SK-N-SH (cell line): ENCODE measurements around the gene FMO1. TPM values are rescaled to one million over a fixed set of nuclear protein-coding genes. Genes with fewer than 3 reads are reported as not detected.
"Not testable (repeated sequence)": the region's sequence is repeated elsewhere in the genome, so short reads cannot be mapped to it uniquely, and the experiment has no call there.

Experiments
- CTCF ChIA-PET: fragments of 300-600, 350-600 bp; formaldehyde crosslinking; extraction: SDS; loops from one replicate; lab custom pipeline; 2021; lab: Yijun Ruan, JAX
- POLR2A ChIA-PET: fragments of 350-600 bp; sonication (Branson Sonifier 250); formaldehyde crosslinking; extraction: SDS; loops from one replicate; lab custom pipeline; 2020; ENCODE audit warnings: antibody characterized with exemption, inconsistent platforms; lab: Yijun Ruan, JAX
- DNase-seq: peaks from one replicate; pipeline ENCODE4 v3.0.0; 2012
- H2AFZ ChIP-seq: fragments of 200-600 bp; sonication (generic); 2 replicates; pipeline ENCODE4 v1.8.1; 2016; ENCODE audit warnings: antibody characterized with exemption, mild to moderate bottlenecking, low read depth
- H3F3A ChIP-seq: fragments of 200-600 bp; sonication (generic); replicated peaks from 2 replicates; pipeline ENCODE3; 2016; ENCODE audit warnings: antibody characterized with exemption, mild to moderate bottlenecking; ENCODE audit not compliant: insufficient read depth
- H3K27ac ChIP-seq, 2 experiments: fragments of 200-500 bp in 1 of 2; fragments of 200-600 bp in 1 of 2; sonication (Bioruptor generic) in 1 of 2; sonication (generic), shearing (Covaris generic) in 1 of 2; 2 replicates each; pipeline versions ENCODE4 v1.5.1 to v1.6.1; 2014 to 2016; ENCODE audit warnings: low read depth in 2 of 2, inconsistent platforms in 1 of 2, low read length in 1 of 2, mild to moderate bottlenecking in 1 of 2, mixed read lengths in 1 of 2
- H3K27me3 ChIP-seq: fragments of 200-600 bp; sonication (generic), shearing (Covaris generic); 2 replicates; pipeline ENCODE4 v1.6.1; 2016; ENCODE audit warnings: mixed run types; ENCODE audit not compliant: insufficient read depth
- H3K36me3 ChIP-seq, 2 experiments: fragments of 200-500 bp in 1 of 2; fragments of 200-600 bp in 1 of 2; sonication (Bioruptor generic) in 1 of 2; sonication (generic) in 1 of 2; replicated peaks in 1 of 2; 2 replicates each; pipeline versions ENCODE3 to v1.5.1; 2014 to 2016; ENCODE audit warnings: low read length in 1 of 2, mild to moderate bottlenecking in 1 of 2; ENCODE audit not compliant: insufficient read depth in 2 of 2, control insufficient read depth in 1 of 2
- H3K4me1 ChIP-seq, 2 experiments: fragments of 200-500 bp in 1 of 2; fragments of 200-600 bp in 1 of 2; sonication (Bioruptor generic) in 1 of 2; sonication (generic), shearing (Covaris generic) in 1 of 2; 2 replicates each; pipeline versions ENCODE4 v1.5.1 to v1.6.1; 2014 to 2016; ENCODE audit warnings: low read depth in 1 of 2, low read length in 1 of 2, mixed run types in 1 of 2; ENCODE audit not compliant: insufficient read depth in 2 of 2, control insufficient read depth in 1 of 2
- H3K4me2 ChIP-seq: fragments of 200-600 bp; sonication (generic), shearing (Covaris generic); 2 replicates; pipeline ENCODE4 v1.6.1; 2017; ENCODE audit warnings: mixed run types
- H3K4me3 ChIP-seq, 2 experiments: fragments of 200-500 bp in 1 of 2; fragments of 200-600 bp in 1 of 2; sonication (Bioruptor generic) in 1 of 2; sonication (generic), shearing (Covaris generic) in 1 of 2; 2 replicates each; pipeline versions ENCODE4 v1.5.1 to v1.8.1; 2014 to 2016; ENCODE audit warnings: low read depth in 2 of 2, inconsistent platforms in 1 of 2, low read length in 1 of 2, mild to moderate bottlenecking in 1 of 2, mixed read lengths in 1 of 2, moderate library complexity in 1 of 2
- H3K79me2 ChIP-seq: fragments of 200-600 bp; sonication (generic); 2 replicates; pipeline ENCODE4 v1.8.1; 2017; ENCODE audit warnings: mild to moderate bottlenecking; ENCODE audit not compliant: insufficient read depth
- H3K9ac ChIP-seq: fragments of 200-600 bp; sonication (generic); 2 replicates; pipeline ENCODE4 v1.6.1; 2017; ENCODE audit warnings: mixed run types
- H3K9me2 ChIP-seq: fragments of 200-600 bp; sonication (generic); 2 replicates; pipeline ENCODE4 v1.6.1; 2017; ENCODE audit warnings: mixed run types
- H3K9me3 ChIP-seq: fragments of 200-600 bp; sonication (generic); 2 replicates; pipeline ENCODE4 v1.6.1; 2017; ENCODE audit warnings: mixed run types, mild to moderate bottlenecking, moderate library complexity
- H4K20me1 ChIP-seq: fragments of 200-600 bp; sonication (generic); 2 replicates; pipeline ENCODE4 v1.6.1; 2017; ENCODE audit warnings: mild to moderate bottlenecking, mixed run types; ENCODE audit not compliant: insufficient read depth
- ELF1 ChIP-seq: IDR thresholded peaks from 2 replicates; pipeline ENCODE4 v1.4.0; 2012
- EP300 ChIP-seq, 2 experiments: IDR thresholded peaks; 2 replicates each; pipeline versions ENCODE4 v1.4.0 to v1.6.1; 2012; ENCODE audit warnings: borderline replicate concordance in 1 of 2, low read depth in 1 of 2, low read length in 1 of 2
- EZH2phosphoT487 ChIP-seq: fragments of 200-600 bp; sonication (generic); IDR thresholded peaks from 2 replicates; pipeline ENCODE4 v1.6.1; 2017; ENCODE audit warnings: low read depth, mixed run types, mild to moderate bottlenecking, antibody characterized with exemption, moderate library complexity, borderline replicate concordance
- FOXM1 ChIP-seq: IDR thresholded peaks from 2 replicates; pipeline ENCODE4 v1.4.0; 2012; ENCODE audit warnings: low read depth, mild to moderate bottlenecking
- JUND ChIP-seq: IDR thresholded peaks from 2 replicates; pipeline ENCODE4 v1.4.0; 2012
- MEF2A ChIP-seq: IDR thresholded peaks from 2 replicates; pipeline ENCODE4 v1.4.0; 2012; ENCODE audit warnings: low read depth, borderline replicate concordance
- MXI1 ChIP-seq: IDR thresholded peaks from 2 replicates; pipeline ENCODE4 v1.6.1; 2012; ENCODE audit warnings: mild to moderate bottlenecking, low read depth, low read length, improper control_type of control experiment
- RAD21 ChIP-seq: IDR thresholded peaks from 2 replicates; pipeline ENCODE4 v1.6.1; 2012; ENCODE audit warnings: mild to moderate bottlenecking, low read length
- RCOR1 ChIP-seq: fragments of 150-350 bp; IDR thresholded peaks from 2 replicates; pipeline ENCODE4 v1.6.1; 2017; ENCODE audit warnings: antibody characterized with exemption, low read length
- RFX5 ChIP-seq: IDR thresholded peaks from 2 replicates; pipeline ENCODE4 v1.6.1; 2012; ENCODE audit warnings: mild to moderate bottlenecking, improper control_type of control experiment, low read length
- SIN3A ChIP-seq: IDR thresholded peaks from 2 replicates; pipeline ENCODE4 v1.6.1; 2012; ENCODE audit warnings: low read depth, mild to moderate bottlenecking, low read length, moderate library complexity, borderline replicate concordance
- SMC3 ChIP-seq: IDR thresholded peaks from 2 replicates; pipeline ENCODE4 v1.6.1; 2012; ENCODE audit warnings: low read depth, low read length, improper control_type of control experiment
- TCF12 ChIP-seq: IDR thresholded peaks from 2 replicates; pipeline ENCODE4 v1.4.0; 2012
- YY1 ChIP-seq: IDR thresholded peaks from 2 replicates; pipeline ENCODE4 v1.4.0; 2012; ENCODE audit warnings: low read depth, mild to moderate bottlenecking
- WGBS: methylation state at CpG from one replicate; pipeline ENCODE4 v1.1.6; 2017; ENCODE audit warnings: low lambda C conversion rate; 5-methylcytosine and 5-hydroxymethylcytosine counted together
- polyA plus RNA-seq, 3 experiments: library from polyadenylated mRNA; depleted of rRNA; stranded (reverse); fragments of >200 nt; gene quantifications; 2 replicates each; pipeline ENCODE4 v1.2.3, GENCODE V29; 2012
- TF ChIP-seq, protein P1 (sequence below): IDR thresholded peaks from 2 replicates; pipeline ENCODE4 v1.4.0; 2012; ENCODE audit warnings: low read depth
- TF ChIP-seq, protein P2 (sequence below): fragments of 150-350 bp; IDR thresholded peaks from 2 replicates; pipeline ENCODE4 v1.6.1; 2016; ENCODE audit warnings: mild to moderate bottlenecking, low read depth, low read length
- TF ChIP-seq, protein P3 (sequence below): IDR thresholded peaks from 2 replicates; pipeline ENCODE4 v1.4.0; 2012; ENCODE audit warnings: low read depth, borderline replicate concordance
- TF ChIP-seq, protein P4 (sequence below): IDR thresholded peaks from 2 replicates; pipeline ENCODE4 v1.6.1; 2012; ENCODE audit warnings: mild to moderate bottlenecking, low read depth, low read length, moderate library complexity

FMO1 gene
- polyA plus RNA-seq, 1 of the 3 experiments (the other 2 are of a cell fraction), result not detected

- H3K36me3 ChIP-seq, POLR2A ChIA-PET, H3K4me3 ChIP-seq, DNase-seq, H3F3A ChIP-seq, H4K20me1 ChIP-seq, H3K9me2 ChIP-seq, H3K27me3 ChIP-seq, H3K9me3 ChIP-seq, H3K9ac ChIP-seq, H3K4me1 ChIP-seq, H3K4me2 ChIP-seq, H2AFZ ChIP-seq, H3K79me2 ChIP-seq: not testable (repeated sequence)
- CTCF ChIA-PET, result interaction anchor here (0.9 to 1.0 kb wide), 2 partner anchors 18 to 50 kb away, joined by 4 to 5 read pairs; no protein-coding TSS in a partner anchor
- peak overlapping the region in 1 of 2 experiments; percentile 75; a peak in 1 of 4 replicates for H3K27ac ChIP-seq
- 9% methylated on average over 7 of the region's 7 CpGs for WGBS
- TF ChIP-seq TCF12, result peak; percentile 10; the same call in 1 of the 2 replicates
Measured at GRCh38 chr1:171295383-171295782, 47.1 kb downstream of the FMO1 start.

GRCh38 chr1:171295821-171296220 is 47.5 kb downstream of the FMO1 start:
- Histone ChIP-seq H3K4me1 (peaks cover 0 to 6% of the 10 kb centered on the region in 2 experiments; a peak in 1 of 4 replicates), H3K4me3 (no peak overlapping the region), H3K9me2 (no peaks in the 10 kb centered on the region), H3F3A (no peaks in the 10 kb centered on the region), H3K79me2 (no peaks in the 10 kb centered on the region), H3K9me3 (peaks cover 12% of the 10 kb centered on the region), H2AFZ (no peak overlapping the region), H3K27ac (peak overlapping the region in 1 of 2 experiments; percentile 2; a peak in 1 of 4 replicates), H4K20me1 (no peaks in the 10 kb centered on the region), H3K27me3 (peaks cover 6% of the 10 kb centered on the region; the same call in 1 of the 2 replicates), H3K9ac (no peak overlapping the region), H3K4me2 (no peak overlapping the region), H3K36me3 (no peaks in the 10 kb centered on the region)
- DNase-seq, result no peak
- POLR2A ChIA-PET, result no interaction called here
- CTCF ChIA-PET, result interaction anchor here (0.9 to 1.0 kb wide), 2 partner anchors 18 to 51 kb away, joined by 4 to 5 read pairs; no protein-coding TSS in a partner anchor
- TF ChIP-seq FOXM1 (no peak), RCOR1 (no peak), MEF2A (no peak), SIN3A (no peak), YY1 (no peak), MXI1 (no peak), SMC3 (no peak), EP300 (IDR thresholded peaks at IDR 0.05; ENCODE audit: borderline replicate concordance in 1 of 2, low read depth in 1 of 2, low read length in 1 of 2) (no peak), RFX5 (no peak), RAD21 (no peak), TCF12 (no peak), JUND (no peak), ELF1 (no peak), EZH2phosphoT487 (no peak)
- TF ChIP-seq, protein P1, sequence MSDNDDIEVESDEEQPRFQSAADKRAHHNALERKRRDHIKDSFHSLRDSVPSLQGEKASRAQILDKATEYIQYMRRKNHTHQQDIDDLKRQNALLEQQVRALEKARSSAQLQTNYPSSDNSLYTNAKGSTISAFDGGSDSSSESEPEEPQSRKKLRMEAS, result no peak
- TF ChIP-seq, protein P2, sequence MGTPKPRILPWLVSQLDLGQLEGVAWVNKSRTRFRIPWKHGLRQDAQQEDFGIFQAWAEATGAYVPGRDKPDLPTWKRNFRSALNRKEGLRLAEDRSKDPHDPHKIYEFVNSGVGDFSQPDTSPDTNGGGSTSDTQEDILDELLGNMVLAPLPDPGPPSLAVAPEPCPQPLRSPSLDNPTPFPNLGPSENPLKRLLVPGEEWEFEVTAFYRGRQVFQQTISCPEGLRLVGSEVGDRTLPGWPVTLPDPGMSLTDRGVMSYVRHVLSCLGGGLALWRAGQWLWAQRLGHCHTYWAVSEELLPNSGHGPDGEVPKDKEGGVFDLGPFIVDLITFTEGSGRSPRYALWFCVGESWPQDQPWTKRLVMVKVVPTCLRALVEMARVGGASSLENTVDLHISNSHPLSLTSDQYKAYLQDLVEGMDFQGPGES, result no peak
- TF ChIP-seq, protein P3, sequence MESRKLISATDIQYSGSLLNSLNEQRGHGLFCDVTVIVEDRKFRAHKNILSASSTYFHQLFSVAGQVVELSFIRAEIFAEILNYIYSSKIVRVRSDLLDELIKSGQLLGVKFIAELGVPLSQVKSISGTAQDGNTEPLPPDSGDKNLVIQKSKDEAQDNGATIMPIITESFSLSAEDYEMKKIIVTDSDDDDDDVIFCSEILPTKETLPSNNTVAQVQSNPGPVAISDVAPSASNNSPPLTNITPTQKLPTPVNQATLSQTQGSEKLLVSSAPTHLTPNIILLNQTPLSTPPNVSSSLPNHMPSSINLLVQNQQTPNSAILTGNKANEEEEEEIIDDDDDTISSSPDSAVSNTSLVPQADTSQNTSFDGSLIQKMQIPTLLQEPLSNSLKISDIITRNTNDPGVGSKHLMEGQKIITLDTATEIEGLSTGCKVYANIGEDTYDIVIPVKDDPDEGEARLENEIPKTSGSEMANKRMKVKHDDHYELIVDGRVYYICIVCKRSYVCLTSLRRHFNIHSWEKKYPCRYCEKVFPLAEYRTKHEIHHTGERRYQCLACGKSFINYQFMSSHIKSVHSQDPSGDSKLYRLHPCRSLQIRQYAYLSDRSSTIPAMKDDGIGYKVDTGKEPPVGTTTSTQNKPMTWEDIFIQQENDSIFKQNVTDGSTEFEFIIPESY, result no peak
- TF ChIP-seq, protein P4, sequence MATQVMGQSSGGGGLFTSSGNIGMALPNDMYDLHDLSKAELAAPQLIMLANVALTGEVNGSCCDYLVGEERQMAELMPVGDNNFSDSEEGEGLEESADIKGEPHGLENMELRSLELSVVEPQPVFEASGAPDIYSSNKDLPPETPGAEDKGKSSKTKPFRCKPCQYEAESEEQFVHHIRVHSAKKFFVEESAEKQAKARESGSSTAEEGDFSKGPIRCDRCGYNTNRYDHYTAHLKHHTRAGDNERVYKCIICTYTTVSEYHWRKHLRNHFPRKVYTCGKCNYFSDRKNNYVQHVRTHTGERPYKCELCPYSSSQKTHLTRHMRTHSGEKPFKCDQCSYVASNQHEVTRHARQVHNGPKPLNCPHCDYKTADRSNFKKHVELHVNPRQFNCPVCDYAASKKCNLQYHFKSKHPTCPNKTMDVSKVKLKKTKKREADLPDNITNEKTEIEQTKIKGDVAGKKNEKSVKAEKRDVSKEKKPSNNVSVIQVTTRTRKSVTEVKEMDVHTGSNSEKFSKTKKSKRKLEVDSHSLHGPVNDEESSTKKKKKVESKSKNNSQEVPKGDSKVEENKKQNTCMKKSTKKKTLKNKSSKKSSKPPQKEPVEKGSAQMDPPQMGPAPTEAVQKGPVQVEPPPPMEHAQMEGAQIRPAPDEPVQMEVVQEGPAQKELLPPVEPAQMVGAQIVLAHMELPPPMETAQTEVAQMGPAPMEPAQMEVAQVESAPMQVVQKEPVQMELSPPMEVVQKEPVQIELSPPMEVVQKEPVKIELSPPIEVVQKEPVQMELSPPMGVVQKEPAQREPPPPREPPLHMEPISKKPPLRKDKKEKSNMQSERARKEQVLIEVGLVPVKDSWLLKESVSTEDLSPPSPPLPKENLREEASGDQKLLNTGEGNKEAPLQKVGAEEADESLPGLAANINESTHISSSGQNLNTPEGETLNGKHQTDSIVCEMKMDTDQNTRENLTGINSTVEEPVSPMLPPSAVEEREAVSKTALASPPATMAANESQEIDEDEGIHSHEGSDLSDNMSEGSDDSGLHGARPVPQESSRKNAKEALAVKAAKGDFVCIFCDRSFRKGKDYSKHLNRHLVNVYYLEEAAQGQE, result no peak
- 3% methylated on average over 3 of the region's 3 CpGs for WGBS
